ENCODE data around the gene BPIFB4.
"Not testable (repeated sequence)": the region's sequence is repeated elsewhere in the genome, so short reads cannot be mapped to it uniquely, and the experiment has no call there.

The BPIFB4 gene

GRCh38 chr20:33111306-33111705, 31.9 kb downstream of the BPIFB4 start:
- H3K27ac ChIP-seq = no peak overlapping the region
- TF ChIP-seq CTCF (conservative IDR thresholded peaks at IDR 0.05) = no peak
- TF ChIP-seq ZFX (IDR thresholded peaks at IDR 0.05) = no peak

GRCh38 chr20:33112547-33113386, 33.3 kb downstream of the BPIFB4 start:
- no peak for TF ChIP-seq ZFX (IDR thresholded peaks at IDR 0.05)
- TF ChIP-seq CTCF (conservative IDR thresholded peaks at IDR 0.05) = no peak

DNA sequence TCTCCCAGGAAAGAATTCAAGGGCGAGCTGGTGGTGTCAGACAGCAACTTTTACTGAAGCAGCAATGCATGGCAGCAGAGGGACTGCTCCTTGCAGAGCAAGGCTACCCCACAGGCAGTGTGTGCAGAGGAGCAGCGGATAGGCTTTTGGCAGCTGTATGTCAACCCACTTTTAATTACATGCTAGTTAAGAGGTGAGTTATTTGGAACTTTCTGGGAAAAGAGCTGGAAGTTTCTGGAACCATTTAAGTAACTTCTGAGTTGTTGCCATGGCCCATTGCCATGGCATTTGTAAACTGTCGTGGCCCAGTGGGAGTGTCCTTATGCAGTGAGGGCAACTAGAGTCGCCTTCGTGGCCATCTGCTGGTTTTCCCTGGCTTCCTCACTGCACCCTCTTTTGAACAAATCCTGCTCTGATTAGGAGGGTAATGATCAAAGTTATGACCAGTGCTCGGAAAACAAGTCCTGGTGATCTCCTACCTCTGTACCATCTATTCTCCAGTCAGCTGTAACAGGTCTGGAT, 34.0 kb downstream of the BPIFB4 start:
- no peak overlapping the region for H3K27ac ChIP-seq
- no peak for TF ChIP-seq ZFX (IDR thresholded peaks at IDR 0.05)
- no peak for TF ChIP-seq CTCF (conservative IDR thresholded peaks at IDR 0.05)

More at GRCh38 chr20:33112547-33113386, 33.3 kb downstream of the BPIFB4 start:
- no peak overlapping the region for H3K27ac ChIP-seq

GRCh38 chr20:33115501-33115900, 36.1 kb downstream of the BPIFB4 start:
- not testable (repeated sequence) for H3K27ac ChIP-seq

DNA sequence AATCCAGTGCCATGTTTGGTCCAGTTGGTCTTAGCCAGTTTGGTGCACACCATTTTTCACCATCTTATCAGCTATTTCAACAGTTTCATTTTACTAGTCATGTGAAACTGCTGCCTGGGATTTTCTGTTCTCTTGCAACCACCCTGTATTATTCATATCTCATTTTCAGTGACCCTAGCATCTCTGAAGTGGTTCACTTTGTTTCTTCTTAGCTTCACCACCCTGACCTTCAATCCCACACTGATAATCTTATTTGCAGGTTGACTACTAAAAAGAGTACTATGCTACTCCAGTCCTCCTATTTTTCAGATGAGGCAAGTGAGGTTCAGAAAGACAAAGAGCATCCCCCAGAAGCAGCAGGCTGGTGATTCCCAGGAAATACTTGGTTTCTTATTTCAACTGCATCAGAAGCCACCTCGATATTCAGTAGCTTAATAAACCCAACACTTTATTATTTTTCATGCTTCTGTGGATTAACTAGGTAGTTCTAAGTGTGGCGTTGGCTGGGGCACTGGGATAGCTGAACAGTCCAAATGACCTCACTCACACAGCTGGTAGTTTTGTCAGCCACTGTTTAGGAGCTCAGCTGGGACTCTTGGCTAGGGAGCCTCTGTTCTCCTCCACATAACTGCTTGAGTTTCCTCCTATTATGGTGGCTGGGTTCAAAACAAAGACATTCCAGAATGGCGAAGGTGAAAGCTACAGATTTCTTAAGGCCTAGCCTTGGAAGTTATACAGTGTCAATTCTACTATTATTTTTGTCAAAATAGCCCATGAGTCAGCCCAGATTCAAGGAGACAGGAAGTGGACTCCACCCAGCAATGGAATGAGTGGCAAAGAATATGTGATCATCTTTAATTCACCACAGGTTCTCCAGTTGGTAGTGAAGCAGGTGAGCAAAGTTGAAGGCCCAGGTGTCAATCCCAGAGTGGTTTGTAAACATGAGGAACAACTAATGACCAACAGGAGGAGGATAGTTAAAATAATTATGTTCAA, 40.6 kb downstream of the BPIFB4 start:
- H3K27ac ChIP-seq = no peak overlapping the region
- TF ChIP-seq CTCF (conservative IDR thresholded peaks at IDR 0.05) (no peak), ZFX (IDR thresholded peaks at IDR 0.05) (no peak)

DNA sequence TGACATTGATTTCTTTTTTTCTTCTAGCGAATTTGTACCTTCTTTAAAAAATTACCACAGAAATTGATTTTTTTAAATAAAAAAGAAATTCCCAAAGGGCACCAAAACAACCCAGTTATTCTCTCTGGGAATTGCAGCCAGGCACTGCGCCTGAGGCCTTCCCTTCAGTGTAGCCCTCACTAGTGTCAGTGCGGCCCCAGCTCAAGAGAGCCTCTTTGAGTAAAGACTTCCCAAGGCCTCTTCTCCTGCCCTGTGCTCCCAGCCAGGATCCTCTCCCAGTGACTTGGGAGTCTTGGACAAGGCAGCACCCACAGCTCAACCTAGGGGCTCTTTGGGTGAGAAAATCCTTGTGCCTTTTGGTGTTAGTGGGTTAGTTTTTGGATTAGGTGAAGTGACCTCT, 41.5 kb downstream of the BPIFB4 start:
- no peak for TF ChIP-seq CTCF (conservative IDR thresholded peaks at IDR 0.05)
- no peak for TF ChIP-seq ZFX (IDR thresholded peaks at IDR 0.05)
- no peak overlapping the region for H3K27ac ChIP-seq

DNA sequence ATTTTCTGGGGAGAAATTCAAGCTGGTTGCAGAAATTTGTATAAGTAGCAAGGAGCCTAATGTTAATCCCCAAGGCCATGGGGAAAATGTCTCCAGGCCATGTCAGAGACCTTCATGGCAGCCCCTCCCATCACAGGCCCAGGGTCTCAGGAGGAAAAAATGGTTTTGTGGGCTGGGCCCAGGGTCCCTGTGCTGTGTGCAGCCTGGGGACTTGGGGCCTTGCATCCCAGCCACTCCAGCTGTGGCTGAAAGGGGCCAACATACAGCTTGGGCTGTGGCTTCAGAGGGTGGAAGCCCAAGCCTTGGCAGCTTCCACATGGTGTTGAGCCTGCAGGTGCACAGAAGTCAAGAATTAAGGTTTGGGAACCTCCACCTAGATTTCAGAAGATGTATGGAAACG, 42.9 kb downstream of the BPIFB4 start:
- H3K27ac ChIP-seq = not testable (repeated sequence)

GRCh38 chr20:33124261-33124660, 44.8 kb downstream of the BPIFB4 start:
- TF ChIP-seq CTCF (conservative IDR thresholded peaks at IDR 0.05) = no peak
- no peak for TF ChIP-seq ZFX (IDR thresholded peaks at IDR 0.05)
- H3K27ac ChIP-seq = no peak overlapping the region
